ENCODE measurements around the gene SUN1. TPM values are rescaled to one million over a fixed set of nuclear protein-coding genes. Genes with fewer than 3 reads are reported as not detected.
"Not testable (repeated sequence)": the region's sequence is repeated elsewhere in the genome, so short reads cannot be mapped to it uniquely, and the experiment has no call there.

The SUN1 gene
- total RNA-seq, 6 experiments from 2014 or later = 51.0 to 69.8 (median 61.2) TPM

- H3K9me3 Mint-ChIP-seq = no peaks in the 10 kb centered on the region
- DNase-seq = no peak
- H3K27ac Mint-ChIP-seq = peak overlapping the region; percentile 52; the same call in 1 of the 2 replicates
- H3K36me3 Mint-ChIP-seq (ENCODE audit: low read depth) = no peaks in the 10 kb centered on the region
- H3K27me3 Mint-ChIP-seq (ENCODE audit: insufficient read depth) = peaks cover 3% of the 10 kb centered on the region
- TF ChIP-seq CTCF (IDR thresholded peaks at IDR 0.05) = no peak
- peak overlapping the region; percentile 52; the same call in 1 of the 2 replicates for H3K4me3 Mint-ChIP-seq
- H3K4me1 Mint-ChIP-seq (ENCODE audit: low read depth) = no peaks in the 10 kb centered on the region
These were observed 72.6 kb downstream of the SUN1 start for GRCh38 chr7:904847-905246.

- H3K4me1 Mint-ChIP-seq (ENCODE audit: low read depth) = no peaks in the 10 kb centered on the region
- DNase-seq = no peak
- no peak overlapping the region for H3K27ac Mint-ChIP-seq
- H3K36me3 Mint-ChIP-seq (ENCODE audit: low read depth) = no peaks in the 10 kb centered on the region
- H3K4me3 Mint-ChIP-seq = no peak overlapping the region
- peaks cover 3% of the 10 kb centered on the region for H3K27me3 Mint-ChIP-seq (ENCODE audit: insufficient read depth)
- no peak for TF ChIP-seq CTCF (IDR thresholded peaks at IDR 0.05)
- no peaks in the 10 kb centered on the region for H3K9me3 Mint-ChIP-seq
These were observed 74.5 kb downstream of the SUN1 start for GRCh38 chr7:906776-907157.

GRCh38 chr7:907158-907980 is 75.1 kb downstream of the SUN1 start:
- no peak for TF ChIP-seq CTCF (IDR thresholded peaks at IDR 0.05)
- Mint-ChIP-seq H3K4me1 (ENCODE audit: low read depth) (no peaks in the 10 kb centered on the region), H3K27me3 (ENCODE audit: insufficient read depth) (peaks cover 3% of the 10 kb centered on the region), H3K36me3 (ENCODE audit: low read depth) (no peaks in the 10 kb centered on the region), H3K4me3 (no peak overlapping the region), H3K9me3 (no peaks in the 10 kb centered on the region), H3K27ac (no peak overlapping the region)
- DNase-seq = peak; percentile 9

- Mint-ChIP-seq H3K4me3 (no peak overlapping the region), H3K36me3 (ENCODE audit: low read depth) (no peaks in the 10 kb centered on the region), H3K4me1 (ENCODE audit: low read depth) (no peaks in the 10 kb centered on the region), H3K27me3 (ENCODE audit: insufficient read depth) (peaks cover 1% of the 10 kb centered on the region), H3K9me3 (no peaks in the 10 kb centered on the region), H3K27ac (no peak overlapping the region)
- DNase-seq = no peak
- TF ChIP-seq CTCF (IDR thresholded peaks at IDR 0.05) = no peak
These were observed 75.9 kb downstream of the SUN1 start for GRCh38 chr7:908159-908581.

GRCh38 chr7:908591-909357 is 76.5 kb downstream of the SUN1 start:
- H3K27me3 Mint-ChIP-seq (ENCODE audit: insufficient read depth); H3K4me1 Mint-ChIP-seq (ENCODE audit: low read depth); H3K4me3 Mint-ChIP-seq; H3K36me3 Mint-ChIP-seq (ENCODE audit: low read depth); H3K9me3 Mint-ChIP-seq; H3K27ac Mint-ChIP-seq: not testable (repeated sequence)
- peak; percentile 46 for DNase-seq
- peak; percentile 81 for TF ChIP-seq CTCF (IDR thresholded peaks at IDR 0.05)
